ENCODE data around the gene CDIP1. TPM values are rescaled to one million over a fixed set of nuclear protein-coding genes. Genes with fewer than 3 reads are reported as not detected.

Gene CDIP1
- total and polyA plus RNA-seq, 9 of the 15 experiments (the other 6 are each of a cell fraction or from before 2014, with no cell fraction given) = 0.29 TPM; not detected in 8

DNA sequence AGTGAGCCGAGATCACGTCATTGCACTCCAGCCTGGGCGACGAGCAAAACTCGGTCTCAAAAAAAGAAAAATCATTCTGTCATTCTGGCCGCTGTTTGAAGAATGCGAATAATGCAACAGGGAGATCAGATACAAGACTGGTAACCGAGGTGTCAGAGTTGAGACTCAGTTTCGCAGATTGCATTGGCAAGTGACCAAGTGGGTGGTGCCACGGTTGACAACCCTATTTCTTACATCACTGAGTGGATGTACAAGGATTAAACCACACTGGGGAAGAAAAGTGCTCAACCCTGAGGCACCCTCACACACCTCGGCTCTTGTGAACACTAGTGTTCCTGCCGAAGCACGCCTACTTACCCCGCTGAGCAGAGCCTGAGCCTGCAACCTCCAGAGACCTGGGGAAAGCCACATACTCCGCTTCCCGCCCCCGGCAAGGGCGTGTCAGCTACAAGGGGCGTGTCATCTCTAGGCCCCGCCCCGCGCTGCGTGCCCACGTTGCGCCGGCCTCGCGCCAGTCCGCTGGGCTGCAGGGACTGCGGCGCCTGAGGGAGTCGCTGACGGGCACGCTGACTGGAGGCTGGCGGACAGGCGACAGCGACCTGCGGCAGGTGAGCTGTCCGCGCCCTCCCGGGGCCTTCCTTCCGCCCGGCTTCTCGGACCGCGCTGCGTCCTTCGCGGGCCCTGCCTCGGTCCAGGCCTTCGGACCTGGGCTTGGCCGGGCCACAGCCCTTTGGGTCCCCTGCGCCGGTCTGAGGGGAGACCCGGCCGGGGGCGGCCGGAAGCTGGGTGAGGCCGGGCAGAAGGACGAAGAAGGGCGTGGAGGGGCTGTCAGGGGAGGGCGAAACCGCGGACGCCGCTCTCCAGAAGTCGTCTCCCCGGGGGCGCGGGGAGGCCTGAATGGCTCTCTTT lies 62.4 kb downstream of the CDIP1 start, which contains the start of gene HMOX2 (continued):
- TF ChIP-seq, protein P1, sequence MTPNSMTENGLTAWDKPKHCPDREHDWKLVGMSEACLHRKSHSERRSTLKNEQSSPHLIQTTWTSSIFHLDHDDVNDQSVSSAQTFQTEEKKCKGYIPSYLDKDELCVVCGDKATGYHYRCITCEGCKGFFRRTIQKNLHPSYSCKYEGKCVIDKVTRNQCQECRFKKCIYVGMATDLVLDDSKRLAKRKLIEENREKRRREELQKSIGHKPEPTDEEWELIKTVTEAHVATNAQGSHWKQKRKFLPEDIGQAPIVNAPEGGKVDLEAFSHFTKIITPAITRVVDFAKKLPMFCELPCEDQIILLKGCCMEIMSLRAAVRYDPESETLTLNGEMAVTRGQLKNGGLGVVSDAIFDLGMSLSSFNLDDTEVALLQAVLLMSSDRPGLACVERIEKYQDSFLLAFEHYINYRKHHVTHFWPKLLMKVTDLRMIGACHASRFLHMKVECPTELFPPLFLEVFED (CRISPR knock-in tag; conservative IDR thresholded peaks at IDR 0.05) = no peak
- no peak for TF ChIP-seq KDM4B (IDR thresholded peaks at IDR 0.05; ENCODE audit: borderline replicate concordance in 2 of 2, low read depth in 1 of 2)
- TF ChIP-seq ZNF436 (CRISPR knock-in tag; IDR thresholded peaks at IDR 0.05) = no peak
- TF ChIP-seq PYGO2 (tag; IDR thresholded peaks at IDR 0.05) = no peak
- peak; percentile 80 for TF ChIP-seq CREB1 (IDR thresholded peaks at IDR 0.05)
- TF ChIP-seq CREB1 (CRISPR knock-in tag; IDR thresholded peaks at IDR 0.05) = peak; percentile 92
- TF ChIP-seq BRF1 (IDR thresholded peaks at IDR 0.05; ENCODE audit: borderline replicate concordance, extremely low read depth, insufficient read length) = no peak
- no peak for TF ChIP-seq TFAM (CRISPR knock-in tag; conservative IDR thresholded peaks at IDR 0.05)
- TF ChIP-seq, protein P2, sequence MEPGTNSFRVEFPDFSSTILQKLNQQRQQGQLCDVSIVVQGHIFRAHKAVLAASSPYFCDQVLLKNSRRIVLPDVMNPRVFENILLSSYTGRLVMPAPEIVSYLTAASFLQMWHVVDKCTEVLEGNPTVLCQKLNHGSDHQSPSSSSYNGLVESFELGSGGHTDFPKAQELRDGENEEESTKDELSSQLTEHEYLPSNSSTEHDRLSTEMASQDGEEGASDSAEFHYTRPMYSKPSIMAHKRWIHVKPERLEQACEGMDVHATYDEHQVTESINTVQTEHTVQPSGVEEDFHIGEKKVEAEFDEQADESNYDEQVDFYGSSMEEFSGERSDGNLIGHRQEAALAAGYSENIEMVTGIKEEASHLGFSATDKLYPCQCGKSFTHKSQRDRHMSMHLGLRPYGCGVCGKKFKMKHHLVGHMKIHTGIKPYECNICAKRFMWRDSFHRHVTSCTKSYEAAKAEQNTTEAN (CRISPR knock-in tag; IDR thresholded peaks at IDR 0.05) = no peak
- peak in 1 of 2 experiments; percentile 34; a peak in 2 of 4 replicates for TF ChIP-seq RAD21 (CRISPR knock-in tag; conservative IDR thresholded peaks at IDR 0.05 in 1 of 2, IDR thresholded peaks at IDR 0.05 in 1 of 2)
- no peak; the same call in 1 of the 2 replicates for TF ChIP-seq ILF3 (IDR thresholded peaks at IDR 0.05; ENCODE audit: borderline replicate concordance)
